Nephron (organoid): ENCODE results near the gene TPPP.

Experiments used
- H3K27ac Mint-ChIP-seq, 3 experiments: 2 replicates each; pipeline ENCODE4 v1.8.0; 2020; ENCODE audit warnings: mixed read lengths in 3 of 3, mild to moderate bottlenecking in 2 of 3, moderate library complexity in 1 of 3
- H3K27me3 Mint-ChIP-seq: 2 replicates; pipeline ENCODE4 v1.8.0; 2021; ENCODE audit warnings: low read depth, mild to moderate bottlenecking, moderate library complexity, mixed read lengths
- H3K36me3 Mint-ChIP-seq: 2 replicates; pipeline ENCODE4 v1.8.0; 2020; ENCODE audit warnings: low read depth, mixed read lengths
- H3K4me1 Mint-ChIP-seq: 2 replicates; pipeline ENCODE4 v1.8.0; 2020; ENCODE audit warnings: mixed read lengths
- H3K4me3 Mint-ChIP-seq, 3 experiments: 2 replicates each; pipeline ENCODE4 v1.8.0; 2020; ENCODE audit warnings: mild to moderate bottlenecking in 3 of 3, mixed read lengths in 3 of 3, moderate library complexity in 2 of 3
- H3K9me3 Mint-ChIP-seq: 2 replicates; pipeline ENCODE4 v1.8.0; 2020; ENCODE audit warnings: mixed read lengths
- CTCF ChIP-seq, 3 experiments: fragments of 200-600 bp; sonication (generic); IDR thresholded peaks; one replicate each; pipeline ENCODE4 v1.5.0; 2021; ENCODE audit warnings: antibody characterized with exemption in 3 of 3; ENCODE audit not compliant: unreplicated experiment in 3 of 3

TPPP gene

GRCh38 chr5:640461-641330 lies 52.5 kb downstream of the TPPP start:
- Mint-ChIP-seq H3K4me3 (no peak overlapping the region), H3K36me3 (peaks cover 43% of the 10 kb centered on the region), H3K4me1 (peaks cover 10% of the 10 kb centered on the region), H3K27ac (no peak overlapping the region), H3K9me3 (no peaks in the 10 kb centered on the region), H3K27me3 (no peaks in the 10 kb centered on the region)
- no peak for TF ChIP-seq CTCF (IDR thresholded peaks at IDR 0.05; ENCODE audit: unreplicated experiment in 3 of 3)

GRCh38 chr5:639584-640213 lies 53.5 kb downstream of the TPPP start:
- Mint-ChIP-seq H3K4me3 (no peak overlapping the region), H3K36me3 (peaks cover 50% of the 10 kb centered on the region), H3K27ac (no peak overlapping the region)

GRCh38 chr5:639253-639530 lies 54.0 kb downstream of the TPPP start:
- Mint-ChIP-seq H3K36me3 (peaks cover 54% of the 10 kb centered on the region), H3K9me3 (no peaks in the 10 kb centered on the region), H3K27ac (no peak overlapping the region), H3K4me1 (peaks cover 3% of the 10 kb centered on the region), H3K27me3 (no peaks in the 10 kb centered on the region), H3K4me3 (no peak overlapping the region)
- no peak for TF ChIP-seq CTCF (IDR thresholded peaks at IDR 0.05; ENCODE audit: unreplicated experiment in 3 of 3)

More at GRCh38 chr5:639584-640213, 53.5 kb downstream of the TPPP start:
- TF ChIP-seq CTCF (IDR thresholded peaks at IDR 0.05; ENCODE audit: unreplicated experiment in 3 of 3) = no peak
- H3K9me3 Mint-ChIP-seq = no peaks in the 10 kb centered on the region
- H3K27me3 Mint-ChIP-seq = no peaks in the 10 kb centered on the region
- peaks cover 8% of the 10 kb centered on the region for H3K4me1 Mint-ChIP-seq

- no peak overlapping the region for H3K4me3 Mint-ChIP-seq
- TF ChIP-seq CTCF (IDR thresholded peaks at IDR 0.05; ENCODE audit: unreplicated experiment in 3 of 3) = no peak
- no peaks in the 10 kb centered on the region for H3K27me3 Mint-ChIP-seq
- H3K9me3 Mint-ChIP-seq = no peaks in the 10 kb centered on the region
- no peak overlapping the region for H3K27ac Mint-ChIP-seq
- no peaks in the 10 kb centered on the region for H3K4me1 Mint-ChIP-seq
- H3K36me3 Mint-ChIP-seq = peaks cover 51% of the 10 kb centered on the region
Measured at GRCh38 chr5:638501-639252, 54.5 kb downstream of the TPPP start.

GRCh38 chr5:637581-638450 lies 55.3 kb downstream of the TPPP start:
- no peaks in the 10 kb centered on the region for H3K4me1 Mint-ChIP-seq
- no peaks in the 10 kb centered on the region for H3K27me3 Mint-ChIP-seq
- H3K27ac Mint-ChIP-seq = no peak overlapping the region
- H3K4me3 Mint-ChIP-seq = no peak overlapping the region
- H3K9me3 Mint-ChIP-seq = no peaks in the 10 kb centered on the region
- H3K36me3 Mint-ChIP-seq = peaks cover 47% of the 10 kb centered on the region
- TF ChIP-seq CTCF (IDR thresholded peaks at IDR 0.05; ENCODE audit: unreplicated experiment in 3 of 3) = no peak
